22Rv1 (cell line): ENCODE results near the gene OR5D13.

Experiments used
- ZFX ChIP-seq: fragments of 450-650 bp; IDR thresholded peaks from 2 replicates; pipeline ENCODE4 v1.6.1; 2017; ENCODE audit warnings: antibody characterized with exemption, borderline replicate concordance
- TF ChIP-seq, protein P1 (sequence below): fragments of 450-650 bp; IDR thresholded peaks from 2 replicates; pipeline ENCODE4 v1.5.1; 2017; ENCODE audit warnings: mild to moderate bottlenecking

DNA sequence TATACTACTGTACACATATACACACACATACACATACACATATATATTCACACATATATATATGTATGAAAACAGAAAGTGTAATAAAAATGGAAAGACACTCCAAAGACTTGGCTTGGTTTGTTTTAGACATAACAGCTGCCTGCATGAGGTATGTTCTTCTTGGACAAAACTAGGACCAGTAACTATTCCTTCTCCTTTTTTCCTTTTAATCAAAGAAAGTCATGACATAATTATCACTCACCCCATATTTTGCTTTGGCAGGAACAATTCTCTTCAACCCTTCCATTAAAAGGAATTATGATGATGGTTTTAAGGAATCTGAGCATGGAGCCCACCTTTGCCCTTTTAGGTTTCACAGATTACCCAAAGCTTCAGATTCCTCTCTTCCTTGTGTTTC lies 22.0 kb downstream of the OR5D13 start, which contains the start of gene OR5D14:
- TF ChIP-seq, protein P1, sequence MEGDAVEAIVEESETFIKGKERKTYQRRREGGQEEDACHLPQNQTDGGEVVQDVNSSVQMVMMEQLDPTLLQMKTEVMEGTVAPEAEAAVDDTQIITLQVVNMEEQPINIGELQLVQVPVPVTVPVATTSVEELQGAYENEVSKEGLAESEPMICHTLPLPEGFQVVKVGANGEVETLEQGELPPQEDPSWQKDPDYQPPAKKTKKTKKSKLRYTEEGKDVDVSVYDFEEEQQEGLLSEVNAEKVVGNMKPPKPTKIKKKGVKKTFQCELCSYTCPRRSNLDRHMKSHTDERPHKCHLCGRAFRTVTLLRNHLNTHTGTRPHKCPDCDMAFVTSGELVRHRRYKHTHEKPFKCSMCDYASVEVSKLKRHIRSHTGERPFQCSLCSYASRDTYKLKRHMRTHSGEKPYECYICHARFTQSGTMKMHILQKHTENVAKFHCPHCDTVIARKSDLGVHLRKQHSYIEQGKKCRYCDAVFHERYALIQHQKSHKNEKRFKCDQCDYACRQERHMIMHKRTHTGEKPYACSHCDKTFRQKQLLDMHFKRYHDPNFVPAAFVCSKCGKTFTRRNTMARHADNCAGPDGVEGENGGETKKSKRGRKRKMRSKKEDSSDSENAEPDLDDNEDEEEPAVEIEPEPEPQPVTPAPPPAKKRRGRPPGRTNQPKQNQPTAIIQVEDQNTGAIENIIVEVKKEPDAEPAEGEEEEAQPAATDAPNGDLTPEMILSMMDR, result no peak
- TF ChIP-seq ZFX, result no peak
